Peyer's patch (tissue), 4 donors: ENCODE results near the gene RNU1-1.
"Not testable (repeated sequence)": the region's sequence is repeated elsewhere in the genome, so short reads cannot be mapped to it uniquely, and the experiment has no call there.

ENCODE experiments used
- CTCF ChIP-seq, 6 experiments: fragments of 450-650 bp in 4 of 6; fragments of 200-600 bp in 2 of 6; sonication (generic) in 1 of 6; IDR thresholded peaks; one replicate each; pipeline ENCODE4 v1.5.1; 2017 to 2019; ENCODE audit warnings: antibody characterized with exemption in 6 of 6, mild to moderate bottlenecking in 3 of 6, moderate library complexity in 1 of 6
- POLR2A ChIP-seq, 2 donors: fragments of 450-650 bp; IDR thresholded peaks; one replicate each; pipeline ENCODE4 v1.5.1; 2017; ENCODE audit warnings: antibody characterized with exemption in 2 of 2, mild to moderate bottlenecking in 2 of 2, moderate library complexity in 2 of 2

GRCh38 chr1:16520435-16521287, 6.6 kb upstream of the RNU1-1 start:
- not testable (repeated sequence) for TF ChIP-seq CTCF, POLR2A (IDR thresholded peaks at IDR 0.05)
